ENCODE results near the gene ADA.

Gene ADA

GRCh38 chr20:44637522-44638372 is 13.8 kb downstream of the ADA start:
- DNase-seq (ENCODE audit: low read depth), result no peak
- no peak for TF ChIP-seq CTCF (IDR thresholded peaks at IDR 0.05; ENCODE audit: low read length, missing control alignments)

GRCh38 chr20:44637042-44637441 is 14.5 kb downstream of the ADA start:
- no peak for DNase-seq (ENCODE audit: low read depth)
- no peak overlapping the region for H3K4me3 ChIP-seq (replicated peaks; ENCODE audit: low read depth, low read length)
- TF ChIP-seq CTCF (IDR thresholded peaks at IDR 0.05; ENCODE audit: low read length, missing control alignments), result no peak

More at GRCh38 chr20:44637522-44638372, 13.8 kb downstream of the ADA start:
- H3K4me3 ChIP-seq (replicated peaks; ENCODE audit: low read depth, low read length), result no peak overlapping the region

GRCh38 chr20:44635877-44636276 is 15.6 kb downstream of the ADA start:
- no peak overlapping the region for H3K4me3 ChIP-seq (replicated peaks; ENCODE audit: low read depth, low read length)
- TF ChIP-seq CTCF (IDR thresholded peaks at IDR 0.05; ENCODE audit: low read length, missing control alignments), result no peak
- DNase-seq (ENCODE audit: low read depth), result no peak

GRCh38 chr20:44633872-44634600 is 17.5 kb downstream of the ADA start:
- no peak for DNase-seq (ENCODE audit: low read depth)
- no peak overlapping the region for H3K4me3 ChIP-seq (replicated peaks; ENCODE audit: low read depth, low read length)
- no peak for TF ChIP-seq CTCF (IDR thresholded peaks at IDR 0.05; ENCODE audit: low read length, missing control alignments)

- DNase-seq (ENCODE audit: low read depth), result no peak
- TF ChIP-seq CTCF (IDR thresholded peaks at IDR 0.05; ENCODE audit: low read length, missing control alignments), result no peak
- no peak overlapping the region for H3K4me3 ChIP-seq (replicated peaks; ENCODE audit: low read depth, low read length)
These were observed 18.2 kb downstream of the ADA start for GRCh38 chr20:44633187-44633810.

- no peak for DNase-seq (ENCODE audit: low read depth)
- TF ChIP-seq CTCF (IDR thresholded peaks at IDR 0.05; ENCODE audit: low read length, missing control alignments), result no peak
- H3K4me3 ChIP-seq (replicated peaks; ENCODE audit: low read depth, low read length), result no peak overlapping the region
These were observed 19.3 kb downstream of the ADA start for GRCh38 chr20:44632103-44632752.
